ENCODE results near the gene AMPH.
"Not testable (repeated sequence)": the region's sequence is repeated elsewhere in the genome, so short reads cannot be mapped to it uniquely, and the experiment has no call there.

The AMPH gene

DNA sequence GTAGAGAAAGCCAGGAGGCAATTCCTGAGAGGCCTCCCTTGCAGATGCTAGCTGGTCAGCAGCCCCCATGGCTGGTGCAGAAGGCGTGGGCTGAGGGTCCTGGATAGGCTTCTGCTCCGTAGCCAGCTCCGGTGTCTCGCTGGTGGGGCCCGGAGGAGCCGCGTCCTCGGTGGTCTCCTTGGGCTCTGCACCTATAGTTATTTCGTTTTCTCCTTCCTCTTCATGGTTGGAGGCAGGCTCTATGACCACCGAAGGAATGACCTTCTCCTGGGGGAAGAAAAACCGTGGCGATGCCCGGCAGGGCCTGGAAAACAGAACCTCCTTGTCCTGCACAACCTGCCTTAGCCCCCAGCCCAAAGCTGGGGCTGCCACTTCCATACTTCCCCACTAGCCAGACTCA, 239.4 kb downstream of the AMPH start:
- no peak for DNase-seq

- DNase-seq, result no peak
Observed at GRCh38 chr7:38385682-38386081, 245.5 kb downstream of the AMPH start.

DNA sequence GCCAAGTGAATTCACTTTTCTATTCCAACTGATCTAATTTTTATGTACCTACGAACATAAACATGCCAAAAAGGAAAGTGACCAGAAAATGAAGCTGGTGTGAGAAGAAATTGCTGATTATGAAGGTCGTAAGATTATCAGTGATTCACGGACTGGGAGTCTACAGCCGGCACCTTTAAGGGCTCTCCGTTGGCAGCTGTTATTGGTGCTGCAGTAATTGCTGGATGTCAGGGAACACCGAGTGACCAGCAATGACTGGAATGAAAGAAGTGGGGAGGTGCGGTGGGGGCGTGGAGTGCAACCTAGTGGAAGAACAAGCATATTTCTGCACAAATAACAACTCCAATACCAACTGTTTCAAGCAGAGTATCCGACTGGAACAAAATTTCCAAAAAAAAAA, 247.9 kb downstream of the AMPH start:
- DNase-seq, result no peak

DNA sequence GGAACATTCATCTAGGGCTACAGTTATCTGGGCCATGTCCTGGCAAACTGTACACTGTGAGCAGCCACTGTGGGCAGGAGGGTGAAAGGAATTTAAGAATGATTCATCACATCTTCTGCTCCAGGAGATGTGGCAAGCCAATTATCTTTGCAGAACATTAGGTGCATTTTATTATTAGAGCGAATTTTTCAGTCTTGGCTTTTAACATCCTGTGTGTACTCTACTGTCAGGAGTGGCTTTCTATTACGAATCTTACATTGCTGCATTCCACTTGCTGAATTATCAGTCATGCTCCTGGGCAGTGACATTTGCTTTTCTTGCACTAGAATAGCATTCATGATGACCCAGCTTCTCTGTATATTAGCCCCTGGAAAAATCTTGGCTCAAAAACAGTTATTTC, 248.5 kb downstream of the AMPH start:
- DNase-seq, result peak; percentile 53

DNA sequence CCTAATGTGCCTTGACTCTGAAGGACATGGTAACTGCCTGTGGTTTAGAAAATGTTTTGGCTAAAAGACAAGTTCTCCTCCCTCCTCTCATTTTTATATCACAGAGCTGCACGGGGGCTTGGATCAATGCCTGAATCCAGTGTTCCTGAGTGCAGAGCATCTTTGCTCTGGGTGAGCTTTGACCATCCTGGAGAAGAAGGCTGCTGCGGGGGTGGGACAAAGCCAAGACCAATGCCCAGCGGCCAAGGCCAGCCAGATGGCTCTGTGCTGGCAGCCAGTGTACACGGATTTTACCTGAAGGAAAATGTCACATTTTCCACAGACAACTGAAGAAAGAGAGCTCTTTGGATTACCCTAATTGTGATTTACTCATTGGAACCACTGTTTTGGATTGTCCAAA, 255.7 kb downstream of the AMPH start:
- DNase-seq, result no peak

DNA sequence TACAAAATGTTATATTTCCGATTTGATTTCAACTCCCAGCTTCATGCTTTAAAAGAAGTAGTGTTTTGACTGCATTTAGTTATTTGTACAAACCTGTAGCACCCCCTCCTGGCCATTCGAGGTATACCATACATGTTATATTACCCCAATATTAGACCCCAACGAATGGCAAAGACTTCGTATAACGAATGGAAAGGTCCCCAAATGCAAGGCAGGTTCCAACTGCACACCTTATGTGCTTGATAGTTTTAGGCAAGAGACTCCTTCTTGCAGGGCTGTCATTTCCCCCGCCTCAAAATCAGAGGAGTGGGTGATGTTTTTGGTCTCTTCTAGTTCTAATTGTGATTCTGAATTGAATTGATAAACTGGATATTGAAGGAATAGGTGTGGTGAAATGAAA, 256.7 kb downstream of the AMPH start:
- peak; percentile 19 for DNase-seq

- DNase-seq, result no peak
Observed at GRCh38 chr7:38373155-38373554, 258.0 kb downstream of the AMPH start.

DNA sequence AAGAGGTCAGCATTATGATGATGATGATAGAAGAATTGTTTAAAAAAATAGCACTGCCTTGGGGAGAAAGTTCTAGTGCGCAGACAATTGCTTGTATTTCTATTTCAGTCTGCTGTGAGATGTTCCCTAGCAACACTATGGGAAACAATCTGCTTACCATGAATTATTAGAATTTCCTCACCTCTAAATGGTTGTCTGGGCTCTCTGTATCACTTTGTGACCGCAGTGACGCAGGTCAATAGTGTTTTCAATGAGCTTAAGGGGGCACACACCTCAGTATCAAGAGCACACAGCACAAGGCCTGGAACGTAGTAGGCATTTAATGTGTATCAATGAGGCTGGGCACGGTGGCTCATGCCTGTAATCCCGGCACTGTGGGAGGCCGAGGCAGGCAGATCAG, 258.9 kb downstream of the AMPH start:
- no peak for DNase-seq

DNA sequence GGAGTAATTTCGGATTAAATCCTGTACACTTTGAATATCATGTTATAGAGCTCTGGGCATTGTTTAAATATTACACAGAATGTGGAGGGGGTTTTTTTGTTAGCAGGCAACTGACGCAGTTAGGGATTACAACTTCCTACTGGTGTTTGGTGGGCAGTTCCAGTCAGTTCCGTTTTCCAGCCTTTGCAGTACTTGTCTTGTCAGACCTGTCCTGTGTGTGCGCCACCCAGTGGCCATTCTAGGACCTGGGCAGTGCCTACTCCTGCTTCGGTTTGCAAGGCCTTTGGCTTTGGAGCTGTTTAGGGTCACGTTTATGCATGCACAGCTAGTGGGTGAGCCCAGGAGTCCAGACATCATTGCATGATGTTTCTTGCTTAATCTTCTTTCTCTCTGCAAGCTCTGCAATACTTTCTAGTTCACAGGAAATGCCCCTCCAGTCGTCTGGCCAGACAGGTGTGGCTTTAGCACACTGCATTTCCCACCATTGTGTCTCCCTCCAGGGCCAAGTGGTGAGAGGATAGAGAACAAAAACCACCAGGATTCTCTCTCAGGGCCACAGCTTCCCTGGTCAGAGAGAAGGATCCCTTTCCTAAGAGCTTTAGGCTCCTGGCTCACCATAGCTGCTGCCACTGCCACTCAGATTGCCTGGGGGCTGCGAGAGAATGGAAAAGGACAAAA, 261.2 kb downstream of the AMPH start:
- DNase-seq, result peak; percentile 77

DNA sequence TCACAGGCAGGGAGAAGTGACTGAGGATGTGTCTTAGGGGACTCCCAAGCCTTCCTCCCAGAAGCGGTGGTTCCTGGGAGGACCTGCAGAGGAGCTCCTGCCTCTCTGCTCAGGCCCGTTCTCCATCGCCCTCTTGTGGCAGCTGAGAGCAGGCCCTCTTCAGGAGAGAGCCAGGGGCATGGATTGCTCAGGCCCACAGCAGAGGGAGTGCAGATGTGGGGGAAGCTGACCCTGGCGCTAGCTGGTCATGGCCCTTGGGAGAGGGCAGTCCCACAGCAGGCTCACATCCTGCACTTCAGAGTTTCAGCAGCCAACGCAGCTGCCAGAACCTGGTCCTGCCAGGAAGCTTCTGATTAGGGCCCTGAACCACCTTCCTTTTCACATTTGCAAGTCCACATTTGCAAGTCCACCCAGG, 263.0 kb downstream of the AMPH start:
- peak; percentile 80 for DNase-seq

DNA sequence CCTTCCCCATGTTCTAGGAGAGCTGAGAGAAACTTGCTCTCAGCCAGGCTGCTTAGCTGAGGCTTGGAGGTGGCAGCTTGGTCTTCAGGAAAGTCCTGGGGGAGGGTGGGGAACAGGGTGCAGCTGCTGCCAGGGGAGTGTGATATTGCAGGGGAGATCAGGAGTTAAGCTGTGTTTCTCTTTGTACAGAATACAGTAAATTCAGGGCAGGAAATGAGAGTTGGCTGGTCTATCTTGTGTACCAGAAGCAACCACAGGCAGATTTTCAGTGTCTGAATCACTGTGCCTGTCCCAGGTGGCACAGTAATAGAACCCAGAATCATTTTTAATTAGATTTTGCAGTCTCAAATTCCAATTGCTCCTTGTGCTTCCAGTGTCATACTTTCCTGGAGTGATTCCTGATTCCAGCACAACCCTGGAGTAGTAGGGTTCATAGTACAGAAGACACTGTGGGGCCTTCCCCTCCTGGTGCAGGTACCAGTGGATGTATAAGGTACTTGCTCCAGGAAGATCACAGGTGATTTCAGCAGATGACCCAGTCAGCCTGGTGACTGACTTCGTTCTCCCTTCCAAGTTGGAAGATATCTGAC, 263.8 kb downstream of the AMPH start:
- DNase-seq, result peak; percentile 15

GRCh38 chr7:38363379-38363778, 267.8 kb downstream of the AMPH start:
- DNase-seq, result not testable (repeated sequence)

DNA sequence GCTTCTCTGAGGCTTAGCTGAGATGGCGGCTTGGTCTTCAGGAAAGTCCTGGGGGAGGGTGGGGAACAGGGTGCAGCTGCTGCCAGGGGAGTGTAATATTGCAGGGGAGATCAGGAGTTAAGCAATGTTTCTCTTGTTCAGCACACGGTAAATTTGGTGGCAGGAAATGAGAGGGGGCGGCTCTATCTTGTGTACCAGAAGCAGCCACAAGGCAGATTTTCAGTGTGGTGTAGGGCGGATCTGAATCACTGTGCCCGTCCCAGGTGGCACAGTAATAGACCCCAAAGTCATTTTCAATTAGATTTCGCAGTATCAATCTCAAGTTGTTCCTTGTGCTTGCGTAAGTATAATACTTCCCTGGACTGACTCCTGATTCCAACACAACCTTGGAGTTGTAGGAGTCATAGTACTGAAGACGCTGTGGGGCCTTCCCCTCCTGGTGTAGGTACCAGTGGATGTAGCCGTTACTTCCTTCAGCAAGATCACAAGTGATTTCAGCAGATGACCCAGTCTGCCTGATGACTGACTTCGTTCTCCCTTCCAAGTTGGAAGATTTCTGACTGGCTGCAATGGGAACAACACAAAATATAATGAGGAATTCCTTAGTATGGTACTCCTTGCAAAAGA, 268.4 kb downstream of the AMPH start:
- not testable (repeated sequence) for DNase-seq

DNA sequence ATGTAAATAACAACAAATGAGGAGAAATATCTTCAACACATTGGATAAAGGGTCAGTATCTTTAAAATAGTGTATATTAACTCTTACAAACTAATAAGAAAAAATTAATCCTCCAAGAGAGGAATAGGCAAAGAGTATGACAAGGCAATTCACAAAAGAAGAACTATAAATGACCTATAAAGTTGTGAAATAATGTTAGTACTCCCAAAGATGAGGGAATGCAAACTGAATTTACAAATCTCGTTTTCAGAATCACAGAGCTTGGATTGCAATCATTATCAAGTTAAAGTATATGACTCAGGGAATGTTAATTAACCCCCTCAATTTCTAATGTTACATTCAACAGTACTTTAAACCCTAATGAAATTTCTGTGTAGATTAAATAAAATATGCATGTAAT, 270.4 kb downstream of the AMPH start:
- DNase-seq, result no peak

DNA sequence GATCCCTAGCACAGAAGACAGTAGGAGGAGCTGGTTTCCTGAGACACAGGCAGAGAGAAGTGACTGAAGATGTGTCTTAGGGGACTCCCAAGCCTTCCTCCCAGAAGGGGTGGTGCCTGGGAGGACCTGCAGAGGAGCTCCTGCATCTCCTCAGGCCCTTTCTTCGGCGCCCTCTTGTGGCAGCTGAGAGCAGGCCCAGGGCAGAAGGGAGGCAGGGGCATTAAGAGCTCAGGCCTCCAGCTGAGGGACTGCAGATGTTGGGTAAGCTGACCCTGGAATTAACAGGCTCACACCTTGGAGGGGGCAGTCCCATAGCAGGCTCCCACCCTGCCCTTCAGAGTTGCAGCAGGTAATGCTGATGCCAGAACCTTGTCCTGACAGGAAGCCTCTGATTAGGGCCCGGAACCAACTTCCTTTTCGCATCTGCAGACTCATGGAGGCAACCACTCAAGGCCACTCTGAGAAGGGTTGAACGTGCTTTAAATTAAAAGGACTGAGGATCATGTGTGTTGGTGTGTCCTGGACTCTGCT, 272.0 kb downstream of the AMPH start:
- not testable (repeated sequence) for DNase-seq

- DNase-seq, result not testable (repeated sequence)
Observed at GRCh38 chr7:38358273-38358831, 272.8 kb downstream of the AMPH start.

GRCh38 chr7:38354271-38354851, 276.8 kb downstream of the AMPH start:
- not testable (repeated sequence) for DNase-seq

DNA sequence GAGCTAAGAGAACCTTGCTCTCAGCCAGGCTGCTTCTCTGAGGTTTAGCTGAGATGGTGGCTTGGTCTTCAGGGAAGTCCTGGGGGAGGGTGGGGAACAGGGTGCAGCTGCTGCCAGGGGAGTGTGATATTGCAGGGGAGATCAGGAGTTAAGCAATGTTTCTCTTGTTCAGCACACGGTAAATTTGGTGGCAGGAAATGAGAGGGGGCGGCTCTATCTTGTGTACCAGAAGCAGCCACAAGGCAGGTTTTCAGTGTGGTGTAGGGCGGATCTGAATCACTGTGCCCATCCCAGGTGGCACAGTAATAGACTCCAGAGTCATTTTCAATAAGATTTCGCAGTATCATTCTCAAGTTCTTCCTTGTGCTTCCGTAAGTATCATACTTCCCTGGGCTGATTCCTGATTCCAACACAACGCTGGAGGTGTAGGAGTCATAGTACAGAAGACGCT, 277.7 kb downstream of the AMPH start:
- DNase-seq, result not testable (repeated sequence)

DNA sequence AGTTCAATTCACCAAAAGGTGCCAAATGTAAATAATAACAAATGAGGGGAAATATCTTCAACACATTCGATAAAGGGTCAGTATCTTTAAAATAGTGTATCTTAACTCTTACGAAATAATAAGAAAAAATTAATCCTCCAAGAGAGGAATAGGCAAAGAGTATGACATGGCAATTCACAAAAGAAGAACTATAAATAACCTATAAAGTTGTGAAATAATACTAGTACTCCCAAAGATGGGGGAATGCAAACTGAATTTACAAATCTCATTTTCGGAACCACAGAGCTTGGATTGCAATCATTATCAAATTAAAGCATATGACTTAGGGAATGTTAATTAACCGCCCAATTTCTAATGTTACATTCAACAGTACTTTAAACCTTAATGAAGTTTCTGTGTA, 279.6 kb downstream of the AMPH start:
- DNase-seq, result no peak

- not testable (repeated sequence) for DNase-seq
Observed at GRCh38 chr7:38350777-38351176, 280.4 kb downstream of the AMPH start.

GRCh38 chr7:38349869-38350583, 281.1 kb downstream of the AMPH start:
- peak; percentile 32 for DNase-seq

- not testable (repeated sequence) for DNase-seq
Observed at GRCh38 chr7:38349126-38349795, 281.9 kb downstream of the AMPH start.
